SK-N-SH (cell line): ENCODE measurements around the gene MAGI2.

Experiments
- GABPA ChIP-seq: IDR thresholded peaks from 2 replicates; pipeline ENCODE4 v1.4.0; 2012; ENCODE audit warnings: low read depth, mild to moderate bottlenecking
- GATA2 ChIP-seq: sonication (generic); formaldehyde crosslinking; IDR thresholded peaks from 2 replicates; pipeline ENCODE4 v1.5.0; 2020; ENCODE audit warnings: mild to moderate bottlenecking, missing genetic modification reagents
- JUND ChIP-seq: IDR thresholded peaks from 2 replicates; pipeline ENCODE4 v1.4.0; 2012
- RAD21 ChIP-seq: IDR thresholded peaks from 2 replicates; pipeline ENCODE4 v1.6.1; 2012; ENCODE audit warnings: mild to moderate bottlenecking, low read length
- RXRA ChIP-seq: IDR thresholded peaks from 2 replicates; pipeline ENCODE4 v1.4.0; 2012; ENCODE audit warnings: low read depth, mild to moderate bottlenecking, borderline replicate concordance
- TAF1 ChIP-seq: IDR thresholded peaks from 2 replicates; pipeline ENCODE4 v1.6.1; 2012; ENCODE audit warnings: low read depth, mild to moderate bottlenecking, low read length, moderate library complexity, borderline replicate concordance
- USF2 ChIP-seq: fragments of 150-350 bp; IDR thresholded peaks from 2 replicates; pipeline ENCODE4 v1.6.1; 2017; ENCODE audit warnings: antibody characterized with exemption, low read length, low read depth, borderline replicate concordance
- TF ChIP-seq, protein P1 (sequence below): fragments of 200-600 bp; sonication (generic); IDR thresholded peaks from 2 replicates; pipeline ENCODE4 v1.6.1; 2017; ENCODE audit warnings: antibody characterized with exemption, mild to moderate bottlenecking, moderate library complexity
- TF ChIP-seq, protein P2 (sequence below): IDR thresholded peaks from 2 replicates; pipeline ENCODE4; 2012

DNA sequence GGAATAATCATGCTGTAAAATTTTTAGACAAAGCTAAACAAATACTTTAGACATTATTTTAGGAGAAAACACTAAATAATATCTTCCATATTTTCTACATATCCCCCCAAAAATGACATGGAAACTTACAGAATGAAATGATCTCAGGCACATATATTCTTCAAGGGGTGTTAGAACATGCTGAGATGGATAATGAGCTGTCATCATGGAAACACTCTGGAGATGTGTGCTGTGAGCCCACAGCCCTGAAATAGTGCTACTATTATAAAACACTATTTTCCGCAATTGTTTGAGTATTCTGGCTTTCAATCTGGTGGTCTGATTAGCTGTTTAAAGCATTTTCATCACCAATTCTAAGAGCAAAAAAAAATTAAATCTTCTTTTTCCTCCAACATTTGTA, 1269.2 kb downstream of the MAGI2 start:
- TF ChIP-seq, protein P1, sequence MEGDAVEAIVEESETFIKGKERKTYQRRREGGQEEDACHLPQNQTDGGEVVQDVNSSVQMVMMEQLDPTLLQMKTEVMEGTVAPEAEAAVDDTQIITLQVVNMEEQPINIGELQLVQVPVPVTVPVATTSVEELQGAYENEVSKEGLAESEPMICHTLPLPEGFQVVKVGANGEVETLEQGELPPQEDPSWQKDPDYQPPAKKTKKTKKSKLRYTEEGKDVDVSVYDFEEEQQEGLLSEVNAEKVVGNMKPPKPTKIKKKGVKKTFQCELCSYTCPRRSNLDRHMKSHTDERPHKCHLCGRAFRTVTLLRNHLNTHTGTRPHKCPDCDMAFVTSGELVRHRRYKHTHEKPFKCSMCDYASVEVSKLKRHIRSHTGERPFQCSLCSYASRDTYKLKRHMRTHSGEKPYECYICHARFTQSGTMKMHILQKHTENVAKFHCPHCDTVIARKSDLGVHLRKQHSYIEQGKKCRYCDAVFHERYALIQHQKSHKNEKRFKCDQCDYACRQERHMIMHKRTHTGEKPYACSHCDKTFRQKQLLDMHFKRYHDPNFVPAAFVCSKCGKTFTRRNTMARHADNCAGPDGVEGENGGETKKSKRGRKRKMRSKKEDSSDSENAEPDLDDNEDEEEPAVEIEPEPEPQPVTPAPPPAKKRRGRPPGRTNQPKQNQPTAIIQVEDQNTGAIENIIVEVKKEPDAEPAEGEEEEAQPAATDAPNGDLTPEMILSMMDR, result no peak
- no peak for TF ChIP-seq USF2
- TF ChIP-seq GATA2 (CRISPR knock-in tag), result no peak
- no peak for TF ChIP-seq RXRA
- no peak for TF ChIP-seq RAD21
- no peak for TF ChIP-seq JUND
- TF ChIP-seq TAF1, result no peak
- no peak for TF ChIP-seq GABPA
- TF ChIP-seq, protein P2, sequence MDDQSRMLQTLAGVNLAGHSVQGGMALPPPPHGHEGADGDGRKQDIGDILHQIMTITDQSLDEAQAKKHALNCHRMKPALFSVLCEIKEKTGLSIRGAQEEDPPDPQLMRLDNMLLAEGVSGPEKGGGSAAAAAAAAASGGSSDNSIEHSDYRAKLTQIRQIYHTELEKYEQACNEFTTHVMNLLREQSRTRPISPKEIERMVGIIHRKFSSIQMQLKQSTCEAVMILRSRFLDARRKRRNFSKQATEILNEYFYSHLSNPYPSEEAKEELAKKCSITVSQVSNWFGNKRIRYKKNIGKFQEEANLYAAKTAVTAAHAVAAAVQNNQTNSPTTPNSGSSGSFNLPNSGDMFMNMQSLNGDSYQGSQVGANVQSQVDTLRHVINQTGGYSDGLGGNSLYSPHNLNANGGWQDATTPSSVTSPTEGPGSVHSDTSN, result no peak
